ENCODE results near the gene TST.
A peak's percentile ranks its signal among the peaks of the same experiment; 100 is the strongest.

Gene TST

GRCh38 chr22:37058917-37059701 lies 39.9 kb upstream of the TST start:
- Histone ChIP-seq H3K27me3 (ENCODE audit: low read depth) (no peaks in the 10 kb centered on the region), H3K4me1 (no peaks in the 10 kb centered on the region), H3K9me3 (no peaks in the 10 kb centered on the region), H3K36me3 (replicated peaks) (no peaks in the 10 kb centered on the region; the same call in 1 of the 2 replicates), H3K4me3 (no peak overlapping the region)
- no peak for DNase-seq (ENCODE audit: low spot score in 2 of 2)
- in situ Hi-C loops (cut with MboI; ENCODE audit: low sequenced_read_pairs), result no loop called here

- H3K4me3 ChIP-seq, result no peak overlapping the region
- no peak for DNase-seq (ENCODE audit: low spot score in 2 of 2)
- no peaks in the 10 kb centered on the region for H3K27me3 ChIP-seq (ENCODE audit: low read depth)
- no peaks in the 10 kb centered on the region for H3K9me3 ChIP-seq
- H3K36me3 ChIP-seq (replicated peaks), result no peaks in the 10 kb centered on the region; the same call in 1 of the 2 replicates
- H3K4me1 ChIP-seq, result no peaks in the 10 kb centered on the region
- in situ Hi-C loops (cut with MboI; ENCODE audit: low sequenced_read_pairs), result no loop called here
These were observed 38.7 kb upstream of the TST start for GRCh38 chr22:37057796-37058510.

- Histone ChIP-seq H3K36me3 (replicated peaks) (no peaks in the 10 kb centered on the region; the same call in 1 of the 2 replicates), H3K9me3 (no peaks in the 10 kb centered on the region)
- in situ Hi-C loops (cut with MboI; ENCODE audit: low sequenced_read_pairs), result no loop called here
These were observed 38.0 kb upstream of the TST start for GRCh38 chr22:37057226-37057625.

GRCh38 chr22:37056246-37056645 lies 37.0 kb upstream of the TST start:
- Histone ChIP-seq H3K4me1 (no peaks in the 10 kb centered on the region), H3K27me3 (ENCODE audit: low read depth) (no peaks in the 10 kb centered on the region), H3K4me3 (no peak overlapping the region), H3K36me3 (replicated peaks) (no peaks in the 10 kb centered on the region; the same call in 1 of the 2 replicates), H3K9me3 (no peaks in the 10 kb centered on the region)
- in situ Hi-C loops (cut with MboI; ENCODE audit: low sequenced_read_pairs), result no loop called here
- no peak for DNase-seq (ENCODE audit: low spot score in 2 of 2)

More at GRCh38 chr22:37057226-37057625, 38.0 kb upstream of the TST start:
- H3K27me3 ChIP-seq (ENCODE audit: low read depth), result no peaks in the 10 kb centered on the region
- no peaks in the 10 kb centered on the region for H3K4me1 ChIP-seq
- no peak for DNase-seq (ENCODE audit: low spot score in 2 of 2)
- no peak overlapping the region for H3K4me3 ChIP-seq

- DNase-seq (ENCODE audit: low spot score in 2 of 2), result no peak
- Histone ChIP-seq H3K36me3 (replicated peaks) (no peaks in the 10 kb centered on the region; the same call in 1 of the 2 replicates), H3K27me3 (ENCODE audit: low read depth) (no peaks in the 10 kb centered on the region), H3K9me3 (no peaks in the 10 kb centered on the region), H3K4me3 (no peak overlapping the region), H3K4me1 (no peaks in the 10 kb centered on the region)
- in situ Hi-C loops (cut with MboI; ENCODE audit: low sequenced_read_pairs), result no loop called here
These were observed 35.5 kb upstream of the TST start for GRCh38 chr22:37054600-37055365.

DNA sequence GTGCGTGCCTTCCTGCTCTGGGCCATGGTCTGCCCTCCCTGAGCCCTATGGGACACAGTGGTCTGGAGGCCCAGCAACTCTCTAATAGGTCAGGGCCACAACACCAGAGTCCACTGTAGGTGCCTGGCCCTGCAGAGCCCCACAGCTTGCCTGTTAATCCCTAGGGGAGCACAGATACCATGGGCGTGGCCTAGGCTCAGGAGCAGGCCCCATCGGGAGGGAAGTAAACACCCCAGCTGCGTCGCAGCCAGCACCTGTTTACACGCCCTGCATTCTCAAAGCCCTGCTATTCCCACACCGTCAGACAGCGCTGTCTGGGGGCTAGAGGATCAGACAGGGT lies 34.8 kb upstream of the TST start:
- DNase-seq (ENCODE audit: low spot score in 2 of 2), result no peak
- H3K27me3 ChIP-seq (ENCODE audit: low read depth), result no peaks in the 10 kb centered on the region
- no peak overlapping the region for H3K4me3 ChIP-seq
- in situ Hi-C loops (cut with MboI; ENCODE audit: low sequenced_read_pairs), result no loop called here
- no peaks in the 10 kb centered on the region for H3K9me3 ChIP-seq
- no peaks in the 10 kb centered on the region for H3K4me1 ChIP-seq
- H3K36me3 ChIP-seq (replicated peaks), result no peaks in the 10 kb centered on the region; the same call in 1 of the 2 replicates

DNA sequence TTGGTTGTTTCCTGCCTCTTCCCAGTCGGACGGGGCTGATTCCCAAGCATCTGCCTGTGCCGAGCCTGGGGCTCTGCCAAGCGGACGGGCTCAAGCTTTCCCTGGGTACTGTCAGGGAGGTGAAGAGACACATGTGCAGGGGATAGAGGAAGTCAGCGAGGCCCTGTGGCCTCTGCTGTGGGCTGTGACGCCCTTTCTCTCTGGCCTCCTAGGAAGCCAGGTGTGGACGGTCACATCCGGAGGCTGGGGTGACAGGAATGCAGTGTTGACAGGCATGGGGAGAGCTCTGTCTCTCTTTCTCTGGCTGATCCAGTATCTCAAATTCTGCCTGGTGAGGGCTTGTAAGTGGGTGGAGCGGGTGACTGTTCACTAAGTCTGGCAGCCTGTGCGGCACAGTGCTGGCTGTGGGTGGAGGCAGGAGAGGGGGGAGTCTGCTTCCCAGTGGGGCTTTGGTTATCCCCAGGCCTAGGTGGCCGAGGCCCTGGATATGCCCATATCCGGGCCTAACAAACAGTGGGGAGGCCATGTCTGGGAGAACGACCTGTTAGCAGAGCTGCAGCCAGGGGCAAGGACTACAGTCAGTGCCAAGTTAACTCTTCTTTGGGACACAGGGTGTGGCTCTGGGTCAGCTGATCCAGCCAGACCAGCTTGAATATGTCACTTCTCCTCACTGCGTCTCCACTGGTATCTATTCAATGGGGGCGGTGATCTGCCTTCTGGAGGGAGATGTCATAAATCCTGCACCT lies 34.2 kb upstream of the TST start:
- in situ Hi-C loops (cut with MboI; ENCODE audit: low sequenced_read_pairs), result no loop called here
- no peaks in the 10 kb centered on the region; the same call in 1 of the 2 replicates for H3K36me3 ChIP-seq (replicated peaks)
- H3K4me3 ChIP-seq, result no peak overlapping the region
- H3K9me3 ChIP-seq, result no peaks in the 10 kb centered on the region
- no peak for DNase-seq (ENCODE audit: low spot score in 2 of 2)
- no peaks in the 10 kb centered on the region for H3K4me1 ChIP-seq
- H3K27me3 ChIP-seq (ENCODE audit: low read depth), result no peaks in the 10 kb centered on the region

DNA sequence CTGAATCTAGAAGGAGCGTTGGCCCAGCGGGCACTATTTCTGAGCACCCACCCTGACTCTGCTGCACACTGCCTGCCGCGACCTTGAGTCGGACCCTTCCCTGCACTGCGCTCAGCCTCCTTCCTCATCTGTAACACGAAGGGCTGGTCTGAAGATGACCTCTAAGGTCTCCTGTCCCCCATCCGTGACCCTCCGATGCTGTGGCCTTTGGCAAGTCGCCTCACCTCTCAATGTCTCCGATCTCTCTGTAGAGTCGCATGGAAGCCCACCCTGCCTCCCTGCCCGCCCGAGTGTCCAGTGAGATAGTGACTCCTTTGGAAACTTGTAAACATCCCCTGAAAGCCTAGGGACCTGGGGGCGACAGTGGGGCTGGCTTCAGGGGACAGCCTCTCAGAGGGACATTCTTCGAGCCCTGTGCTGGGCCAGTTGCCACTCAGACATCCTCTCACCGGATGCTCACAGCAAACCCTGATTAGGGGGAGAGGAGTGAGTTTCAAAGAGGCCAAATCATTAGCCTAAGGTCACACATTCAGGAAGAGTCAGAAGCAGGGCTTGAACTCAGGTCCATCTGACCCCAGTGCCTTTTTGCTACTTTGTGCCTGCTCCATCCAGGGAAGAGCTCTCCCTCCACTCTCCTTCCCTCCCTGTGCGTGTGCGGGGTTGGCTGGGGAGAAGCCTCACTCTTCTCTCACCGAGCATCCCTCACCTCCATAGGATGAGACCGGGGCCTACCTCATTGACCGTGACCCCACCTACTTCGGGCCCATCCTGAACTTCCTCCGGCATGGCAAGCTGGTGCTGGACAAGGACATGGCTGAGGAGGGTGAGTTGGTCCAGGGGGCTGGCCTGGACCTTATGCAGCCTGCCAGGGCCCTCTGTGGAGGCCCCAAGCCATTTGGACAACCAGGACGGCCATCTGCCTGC lies 33.4 kb upstream of the TST start:
- in situ Hi-C loops (cut with MboI; ENCODE audit: low sequenced_read_pairs), result no loop called here
- H3K36me3 ChIP-seq (replicated peaks), result no peaks in the 10 kb centered on the region; the same call in 1 of the 2 replicates
- H3K4me1 ChIP-seq, result no peaks in the 10 kb centered on the region
- H3K9me3 ChIP-seq, result no peaks in the 10 kb centered on the region
- no peaks in the 10 kb centered on the region for H3K27me3 ChIP-seq (ENCODE audit: low read depth)
- peak overlapping the region; percentile 37 for H3K4me3 ChIP-seq
- no peak for DNase-seq (ENCODE audit: low spot score in 2 of 2)

- no peaks in the 10 kb centered on the region for H3K4me1 ChIP-seq
- H3K9me3 ChIP-seq, result no peaks in the 10 kb centered on the region
- in situ Hi-C loops (cut with MboI; ENCODE audit: low sequenced_read_pairs), result no loop called here
- H3K27me3 ChIP-seq (ENCODE audit: low read depth), result no peaks in the 10 kb centered on the region
- H3K4me3 ChIP-seq, result peak within 1 kb of the TSS; percentile 37
- peak; percentile 60 to 81 for DNase-seq (ENCODE audit: low spot score in 2 of 2)
- no peaks in the 10 kb centered on the region for H3K36me3 ChIP-seq (replicated peaks)
These were observed 32.4 kb upstream of the TST start, which contains the start of gene KCTD17 for GRCh38 chr22:37051391-37052385. Gene KCTD17, plus strand, starts transcription at chr22:37051742. Its CDS starts 19 bp downstream, at chr22:37051761.

- Histone ChIP-seq H3K36me3 (replicated peaks) (no peaks in the 10 kb centered on the region), H3K4me1 (no peaks in the 10 kb centered on the region), H3K9me3 (no peaks in the 10 kb centered on the region), H3K27me3 (ENCODE audit: low read depth) (no peaks in the 10 kb centered on the region), H3K4me3 (no peak overlapping the region)
- in situ Hi-C loops (cut with MboI; ENCODE audit: low sequenced_read_pairs), result no loop called here
- no peak for DNase-seq (ENCODE audit: low spot score in 2 of 2)
These were observed 31.7 kb upstream of the TST start for GRCh38 chr22:37050913-37051312.

- in situ Hi-C loops (cut with MboI; ENCODE audit: low sequenced_read_pairs), result no loop called here
- no peaks in the 10 kb centered on the region for H3K9me3 ChIP-seq
- H3K4me1 ChIP-seq, result no peaks in the 10 kb centered on the region
- H3K4me3 ChIP-seq, result no peak overlapping the region
- H3K27me3 ChIP-seq (ENCODE audit: low read depth), result no peaks in the 10 kb centered on the region
- no peak for DNase-seq (ENCODE audit: low spot score in 2 of 2)
- H3K36me3 ChIP-seq (replicated peaks), result no peaks in the 10 kb centered on the region
These were observed 30.0 kb upstream of the TST start for GRCh38 chr22:37049224-37049623.

GRCh38 chr22:37048133-37048532 lies 28.9 kb upstream of the TST start:
- no peaks in the 10 kb centered on the region for H3K4me1 ChIP-seq
- in situ Hi-C loops (cut with MboI; ENCODE audit: low sequenced_read_pairs), result no loop called here
- no peaks in the 10 kb centered on the region for H3K27me3 ChIP-seq (ENCODE audit: low read depth)
- no peaks in the 10 kb centered on the region for H3K9me3 ChIP-seq
- no peak for DNase-seq (ENCODE audit: low spot score in 2 of 2)
- no peak overlapping the region for H3K4me3 ChIP-seq
- no peaks in the 10 kb centered on the region for H3K36me3 ChIP-seq (replicated peaks)
